ENCODE results near the gene TAPT1. TPM values are rescaled to one million over a fixed set of nuclear protein-coding genes. Genes with fewer than 3 reads are reported as not detected.
A peak's percentile ranks its signal among the peaks of the same experiment; 100 is the strongest.

Gene TAPT1, protein sequence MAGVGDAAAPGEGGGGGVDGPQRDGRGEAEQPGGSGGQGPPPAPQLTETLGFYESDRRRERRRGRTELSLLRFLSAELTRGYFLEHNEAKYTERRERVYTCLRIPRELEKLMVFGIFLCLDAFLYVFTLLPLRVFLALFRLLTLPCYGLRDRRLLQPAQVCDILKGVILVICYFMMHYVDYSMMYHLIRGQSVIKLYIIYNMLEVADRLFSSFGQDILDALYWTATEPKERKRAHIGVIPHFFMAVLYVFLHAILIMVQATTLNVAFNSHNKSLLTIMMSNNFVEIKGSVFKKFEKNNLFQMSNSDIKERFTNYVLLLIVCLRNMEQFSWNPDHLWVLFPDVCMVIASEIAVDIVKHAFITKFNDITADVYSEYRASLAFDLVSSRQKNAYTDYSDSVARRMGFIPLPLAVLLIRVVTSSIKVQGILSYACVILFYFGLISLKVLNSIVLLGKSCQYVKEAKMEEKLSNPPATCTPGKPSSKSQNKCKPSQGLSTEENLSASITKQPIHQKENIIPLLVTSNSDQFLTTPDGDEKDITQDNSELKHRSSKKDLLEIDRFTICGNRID
- polyA plus RNA-seq (2011; rRNA removed) (17.1 and 20.2 TPM in 2 replicates), polyA plus RNA-seq (2017; fragmentation: RNase III; extraction: RNeasy Plus Mini Kit Qiagen cat#74134 plus additional on column Dnase treatment) (11.0 to 13.7 TPM (median 11.5 TPM) in 3 replicates), polyA minus RNA-seq (2011; rRNA and poly(A)+ RNA removed) (12.4 and 18.0 TPM in 2 replicates)
- 3.6 and 4.8 TPM in 2 replicates for polyA plus RNA-seq (2012; cell fraction: cytosol; rRNA removed)
- 4.5 and 5.9 TPM in 2 replicates for polyA plus RNA-seq (2012; cell fraction: nucleus; rRNA removed)

- CTCF ChIA-PET: interaction anchor here (0.8 to 2.9 kb wide), 2 partner anchors 21 to 39 kb away, joined by 3 to 10 read pairs; no protein-coding TSS in a partner anchor
- WGBS (ENCODE audit: missing lambda C conversion rate): 0% methylated on average over 6 of the region's 143 CpGs
- no peak for TF ChIP-seq CTCF (IDR thresholded peaks at IDR 0.05)
- TF ChIP-seq JUN (IDR thresholded peaks at IDR 0.05): peak in 1 of 2 experiments; percentile 47; a peak in 2 of 5 replicates
- TF ChIP-seq, protein P1, sequence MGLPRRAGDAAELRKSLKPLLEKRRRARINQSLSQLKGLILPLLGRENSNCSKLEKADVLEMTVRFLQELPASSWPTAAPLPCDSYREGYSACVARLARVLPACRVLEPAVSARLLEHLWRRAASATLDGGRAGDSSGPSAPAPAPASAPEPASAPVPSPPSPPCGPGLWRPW (IDR thresholded peaks at IDR 0.05): no peak
- 0 out of 2 replicates have a peak, but pooled peaks have one; percentile 32 for TF ChIP-seq MAX (IDR thresholded peaks at IDR 0.05)
- TF ChIP-seq POLR2A (IDR thresholded peaks at IDR 0.05; ENCODE audit: low read length): peak; percentile 35
- peak; percentile 56; the same call in 1 of the 3 replicates for TF ChIP-seq BCL3 (IDR thresholded peaks at IDR 0.05)
- Histone ChIP-seq H3K9me3 (no peaks in the 10 kb centered on the region), H3K27ac (peak within 1 kb of the TSS; percentile 100), H3K4me2 (peak within 1 kb of the TSS; percentile 88), H3K4me1 (peaks cover 25% of the 10 kb centered on the region), H3K4me3 (peak within 1 kb of the TSS; percentile 95)
- FAIRE-seq (no peak), ATAC-seq (peak; percentile 62 to 80), DNase-seq (ENCODE audit: low read depth in 1 of 2, low spot score in 1 of 2) (peak; percentile 38 to 48)
- POLR2A ChIA-PET: no interaction called here
These were observed at the start of gene TAPT1 for GRCh38 chr4:16225863-16226815. Gene TAPT1 (minus strand): TSS chr4:16226471. CDS start chr4:16226457, 14 bp downstream.

DNA sequence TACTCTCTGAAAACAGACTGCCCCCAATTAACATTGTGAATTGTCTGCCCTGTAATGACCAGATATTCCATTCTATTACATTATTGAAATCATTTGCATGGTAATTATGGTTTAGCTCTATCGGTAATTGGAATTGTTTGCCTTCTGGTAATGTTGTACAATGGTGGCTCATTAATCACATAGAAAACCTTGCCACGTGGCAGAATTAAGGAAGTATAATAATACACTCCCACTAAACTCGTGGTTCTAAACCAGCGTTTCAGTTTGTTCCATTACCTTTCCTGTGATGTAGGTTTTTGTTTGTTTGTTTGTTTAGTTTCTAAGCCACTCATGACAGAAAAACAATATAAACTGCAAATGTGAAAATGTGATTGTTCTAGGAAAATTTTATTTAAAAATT, 45.1 kb upstream of the TAPT1 start:
- Histone ChIP-seq H3K9me3 (0 out of 3 replicates have a peak, but pooled peaks cover 7% of the 10 kb centered on the region), H3K4me1 (no peaks in the 10 kb centered on the region), H3K4me2 (no peak overlapping the region), H3K27ac (no peak overlapping the region), H3K4me3 (no peak overlapping the region)
- no peak for TF ChIP-seq HOXB13 (CRISPR knock-in tag; IDR thresholded peaks at IDR 0.05; ENCODE audit: low read depth)
- TF ChIP-seq SMC3 (IDR thresholded peaks at IDR 0.05): no peak
- TF ChIP-seq, protein P2, sequence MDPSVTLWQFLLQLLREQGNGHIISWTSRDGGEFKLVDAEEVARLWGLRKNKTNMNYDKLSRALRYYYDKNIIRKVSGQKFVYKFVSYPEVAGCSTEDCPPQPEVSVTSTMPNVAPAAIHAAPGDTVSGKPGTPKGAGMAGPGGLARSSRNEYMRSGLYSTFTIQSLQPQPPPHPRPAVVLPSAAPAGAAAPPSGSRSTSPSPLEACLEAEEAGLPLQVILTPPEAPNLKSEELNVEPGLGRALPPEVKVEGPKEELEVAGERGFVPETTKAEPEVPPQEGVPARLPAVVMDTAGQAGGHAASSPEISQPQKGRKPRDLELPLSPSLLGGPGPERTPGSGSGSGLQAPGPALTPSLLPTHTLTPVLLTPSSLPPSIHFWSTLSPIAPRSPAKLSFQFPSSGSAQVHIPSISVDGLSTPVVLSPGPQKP (IDR thresholded peaks at IDR 0.05; ENCODE audit: low read depth, low read length): no peak
- WGBS (ENCODE audit: missing lambda C conversion rate): 46% methylated on average over 4 of the region's 4 CpGs
- ChIA-PET CTCF (no interaction called here), POLR2A (no interaction called here)
- no peak for FAIRE-seq
- no peak for DNase-seq (ENCODE audit: low read depth in 1 of 2, low spot score in 1 of 2)
- ATAC-seq: no peak

DNA sequence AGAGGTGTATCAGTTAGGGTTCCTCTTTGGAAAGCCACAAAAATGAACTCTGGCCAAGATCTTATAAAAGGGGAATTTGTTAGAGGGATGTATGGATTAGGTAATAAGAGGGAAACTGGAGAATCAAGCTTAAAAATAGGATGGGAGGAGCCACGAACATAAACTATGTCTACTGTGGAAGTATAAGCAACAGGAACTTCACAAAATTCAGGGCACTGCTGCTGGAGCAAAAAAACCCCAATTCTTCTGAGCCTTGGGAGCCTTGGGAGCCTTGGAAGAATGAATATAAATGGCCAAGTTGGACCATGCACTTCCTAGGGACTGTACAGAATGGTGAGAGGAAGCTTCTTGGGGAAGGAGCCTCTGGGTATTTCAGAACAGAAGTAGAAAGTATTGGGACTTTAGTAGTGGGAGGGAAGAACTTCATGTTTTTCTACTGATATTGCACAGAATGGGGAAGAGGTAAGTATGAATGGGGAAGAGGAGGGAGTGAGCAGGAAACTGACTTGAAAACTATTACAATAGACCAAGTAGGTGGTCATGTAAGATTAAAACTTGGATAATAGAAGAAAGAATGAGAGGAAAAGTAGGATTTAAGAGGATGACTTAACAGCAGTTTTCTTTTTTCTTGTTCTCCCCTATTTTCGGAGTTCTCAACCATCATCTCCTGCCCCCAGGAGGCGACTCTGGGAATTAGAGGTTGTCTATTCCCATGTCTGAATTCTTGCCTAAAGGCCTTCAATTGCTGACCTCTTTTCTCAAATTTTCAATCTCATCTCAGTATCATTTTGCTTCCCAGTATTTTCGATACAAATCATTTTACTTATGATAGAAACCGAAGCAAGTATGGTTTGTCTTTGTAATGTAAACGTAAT, 44.4 kb upstream of the TAPT1 start:
- 57% methylated on average over 6 of the region's 6 CpGs for WGBS (ENCODE audit: missing lambda C conversion rate)
- POLR2A ChIA-PET: no interaction called here
- Histone ChIP-seq H3K4me1 (no peaks in the 10 kb centered on the region), H3K4me3 (no peak overlapping the region), H3K9me3 (no peaks in the 10 kb centered on the region), H3K27ac (no peak overlapping the region), H3K4me2 (no peak overlapping the region)
- CTCF ChIA-PET: interaction anchor here (1.1 kb wide), 1 partner anchor 71 kb away, joined by 4 read pairs; no protein-coding TSS in a partner anchor
- no peak for ATAC-seq
- no peak for FAIRE-seq
- peak in 1 of 2 experiments; percentile 4 for DNase-seq (ENCODE audit: low read depth in 1 of 2, low spot score in 1 of 2)
- no peak for TF ChIP-seq EHMT2 (IDR thresholded peaks at IDR 0.05; ENCODE audit: low read depth)
- no peak for TF ChIP-seq MYC (IDR thresholded peaks at IDR 0.05; ENCODE audit: borderline replicate concordance, low read length)
- TF ChIP-seq POLR2A (IDR thresholded peaks at IDR 0.05; ENCODE audit: low read length): no peak
- TF ChIP-seq JUN (IDR thresholded peaks at IDR 0.05): no peak
- TF ChIP-seq ESRRA (IDR thresholded peaks at IDR 0.05; ENCODE audit: borderline replicate concordance, low read length): no peak
- TF ChIP-seq EP300 (IDR thresholded peaks at IDR 0.05): no peak
- no peak for TF ChIP-seq NPAS2 (CRISPR knock-in tag; IDR thresholded peaks at IDR 0.05; ENCODE audit: borderline replicate concordance)
- no peak for TF ChIP-seq ATOH8 (CRISPR knock-in tag; IDR thresholded peaks at IDR 0.05; ENCODE audit: low read depth)
- TF ChIP-seq HDAC2 (IDR thresholded peaks at IDR 0.05): no peak
- TF ChIP-seq RNF2 (IDR thresholded peaks at IDR 0.05; ENCODE audit: borderline replicate concordance, low read depth): no peak
- TF ChIP-seq TP53 (CRISPR knock-in tag; IDR thresholded peaks at IDR 0.05): no peak
- no peak for TF ChIP-seq MAFK (IDR thresholded peaks at IDR 0.05; ENCODE audit: partially characterized antibody)
- no peak for TF ChIP-seq KDM5A (IDR thresholded peaks at IDR 0.05)
- TF ChIP-seq HOXB5 (CRISPR knock-in tag; IDR thresholded peaks at IDR 0.05): no peak

Data from A549 (cell line).